Endometrial microvascular endothelial cells (primary cell): ENCODE results near the gene ATG9B. TPM values are rescaled to one million over a fixed set of nuclear protein-coding genes. Genes with fewer than 3 reads are reported as not detected.

Experiments
- in situ Hi-C: cut with HindIII; loops from 2 replicates; pipeline ENCODE4 v1.10.0; 2017; ENCODE audit warnings: low sequenced_read_pairs, low pct_unique_long_range_greater_than_20kb; ENCODE audit errors: inconsistent ontology term
- total RNA-seq: library from RNA; depleted of rRNA; stranded (reverse); fragments of >200 nt; gene quantifications from one replicate; pipeline ENCODE4 v1.2.3, GENCODE V29; 2015; ENCODE audit errors: inconsistent ontology term

The ATG9B gene
- total RNA-seq, 1 donor from 2014 or later, result not detected

DNA sequence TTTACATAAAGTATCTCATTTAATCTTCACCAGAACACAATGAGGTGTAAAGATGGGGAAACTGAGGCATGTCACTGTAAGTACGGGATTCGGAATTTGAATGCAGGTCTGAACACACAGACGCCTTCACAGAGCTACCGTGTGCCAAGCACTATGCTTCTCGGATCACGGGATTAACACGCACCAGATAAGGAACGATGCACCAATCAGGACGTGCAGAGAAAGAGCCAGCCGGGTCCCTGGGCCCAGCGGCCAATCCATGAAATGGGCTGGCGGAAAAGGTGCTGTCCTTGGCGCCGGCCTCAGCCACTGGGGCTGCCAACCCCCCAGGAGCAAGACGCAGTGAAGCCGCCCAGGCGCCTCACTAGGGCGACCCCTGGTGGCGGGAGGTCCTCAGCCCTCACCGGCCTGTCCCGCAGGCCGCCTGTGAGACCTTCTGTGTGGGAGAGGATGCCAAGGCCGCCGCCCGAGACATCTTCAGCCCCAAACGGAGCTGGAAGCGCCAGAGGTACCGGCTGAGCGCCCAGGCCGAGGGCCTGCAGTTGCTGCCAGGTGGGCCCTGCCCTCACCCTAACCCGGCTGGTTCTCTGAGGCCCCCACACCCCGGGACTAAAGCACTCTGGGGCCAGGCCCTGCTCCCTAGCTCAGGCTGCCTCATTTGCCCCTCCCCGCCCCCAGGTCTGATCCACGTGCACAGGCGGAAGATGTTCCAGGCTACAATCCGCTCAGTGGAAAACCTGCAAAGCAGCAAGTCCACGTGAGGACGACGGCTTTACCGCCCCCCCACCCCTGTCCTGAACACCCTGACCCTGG lies 15.6 kb downstream of the ATG9B start:
- in situ Hi-C loops, result no loop called here

DNA sequence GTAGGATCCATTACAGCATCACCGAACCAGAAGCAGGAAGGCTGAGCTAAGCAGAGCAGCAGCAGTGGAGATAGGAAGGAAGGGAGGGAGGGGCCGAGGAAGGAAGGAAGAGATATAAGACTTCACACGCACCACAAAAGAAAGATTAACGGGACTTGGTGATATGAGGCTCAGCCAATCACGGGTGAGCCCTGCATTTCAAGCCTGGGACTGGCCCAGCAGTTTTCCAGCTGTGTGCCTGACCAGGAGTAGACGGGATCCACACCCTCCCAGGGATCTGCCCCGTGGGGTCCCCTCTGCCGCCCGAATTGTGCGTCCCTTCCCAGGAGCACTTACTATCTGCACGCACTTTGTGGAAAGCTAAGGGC lies 16.2 kb downstream of the ATG9B start:
- in situ Hi-C loops, result no loop called here

DNA sequence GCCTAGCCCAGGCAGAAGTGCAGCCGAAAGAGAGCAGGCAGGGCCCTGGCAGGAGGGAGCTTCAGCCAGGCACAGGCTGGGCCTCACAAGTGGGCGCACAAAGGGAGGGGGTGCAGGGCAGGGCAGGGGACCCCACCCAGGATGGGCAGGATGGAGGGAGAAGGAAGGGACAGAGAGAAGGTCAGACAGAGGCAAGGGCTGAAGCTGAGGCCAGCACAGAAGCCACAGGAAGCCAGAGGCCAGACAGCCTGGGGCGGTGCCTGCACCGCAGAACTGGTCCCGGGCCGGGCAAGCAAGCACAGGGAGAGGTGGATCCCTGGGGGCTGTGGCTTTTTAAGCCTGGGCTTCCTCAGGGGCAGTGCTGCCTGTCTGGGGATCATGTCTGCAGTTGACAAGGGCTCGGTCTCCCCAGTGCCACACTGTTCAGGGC lies 16.8 kb downstream of the ATG9B start:
- in situ Hi-C loops, result no loop called here

DNA sequence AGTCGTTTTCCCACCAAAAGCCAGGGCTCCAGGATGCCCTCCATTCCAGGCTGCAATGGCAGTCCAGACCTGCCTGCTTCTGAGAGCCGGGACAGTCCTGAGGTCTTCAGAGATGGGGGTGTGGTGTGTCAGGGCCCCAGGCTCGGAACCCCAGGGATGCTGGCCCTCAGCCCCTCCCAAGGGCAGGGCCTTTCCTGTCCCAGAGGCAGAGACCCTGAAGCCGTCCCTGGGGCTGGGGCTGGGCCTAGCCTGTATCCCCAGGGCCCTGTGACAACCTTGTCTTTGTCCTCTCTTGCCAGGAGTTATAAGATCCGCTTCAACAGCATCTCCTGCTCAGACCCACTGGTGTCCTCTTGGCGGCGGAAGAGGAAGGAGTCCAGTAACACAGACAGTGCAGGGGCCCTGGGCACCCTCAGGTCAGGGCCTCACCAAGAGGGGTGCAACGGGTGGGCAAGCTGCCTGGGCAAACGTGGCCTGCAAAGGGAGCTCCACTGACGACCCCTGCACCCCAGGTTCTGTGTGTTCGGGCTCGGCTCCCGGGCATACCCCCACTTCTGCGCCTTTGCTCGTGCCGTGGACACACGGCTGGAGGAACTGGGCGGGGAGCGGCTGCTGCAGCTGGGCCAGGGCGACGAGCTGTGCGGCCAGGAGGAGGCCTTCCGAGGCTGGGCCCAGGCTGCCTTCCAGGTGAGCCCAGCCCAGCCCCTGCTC lies 17.5 kb downstream of the ATG9B start:
- in situ Hi-C loops, result no loop called here

DNA sequence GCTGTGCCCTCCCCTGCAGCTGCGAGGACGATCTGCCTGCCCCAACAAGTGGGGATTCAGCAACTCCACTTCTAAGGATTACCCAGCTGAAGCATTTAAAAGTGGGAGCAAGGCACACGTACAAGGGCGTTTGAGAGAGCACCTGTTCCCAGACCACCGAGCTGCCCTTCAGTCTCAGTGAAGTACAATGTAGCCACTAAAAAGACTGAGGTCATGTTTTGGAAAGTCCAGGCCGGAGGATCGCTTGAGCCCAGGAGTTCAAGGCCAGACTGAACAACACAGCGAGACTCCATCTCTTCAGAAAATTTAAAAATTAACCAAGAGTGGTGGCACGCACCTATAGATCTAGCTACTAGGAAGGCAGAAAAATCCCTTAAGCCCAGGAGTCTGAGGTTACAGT lies 18.7 kb downstream of the ATG9B start:
- in situ Hi-C loops, result no loop called here

DNA sequence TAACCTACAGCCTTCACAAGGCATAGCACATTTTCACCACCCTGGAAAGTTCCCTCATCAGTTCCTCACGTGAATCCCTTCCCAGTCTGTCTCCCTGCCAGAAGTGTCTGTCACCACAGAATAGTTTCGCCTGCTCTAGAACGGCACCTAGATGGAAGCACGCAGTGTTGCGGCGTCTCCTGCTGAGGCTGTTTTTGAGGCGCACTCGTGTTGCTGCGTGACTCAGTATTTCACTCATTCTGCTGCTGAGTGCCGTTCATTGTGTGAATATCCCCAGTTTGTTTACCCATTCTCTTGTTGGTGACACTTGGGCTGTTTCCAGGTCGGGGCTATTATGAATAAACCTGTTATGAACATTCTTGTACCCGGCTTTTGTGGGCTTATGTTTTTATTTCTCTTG lies 20.7 kb downstream of the ATG9B start:
- in situ Hi-C loops, result no loop called here

DNA sequence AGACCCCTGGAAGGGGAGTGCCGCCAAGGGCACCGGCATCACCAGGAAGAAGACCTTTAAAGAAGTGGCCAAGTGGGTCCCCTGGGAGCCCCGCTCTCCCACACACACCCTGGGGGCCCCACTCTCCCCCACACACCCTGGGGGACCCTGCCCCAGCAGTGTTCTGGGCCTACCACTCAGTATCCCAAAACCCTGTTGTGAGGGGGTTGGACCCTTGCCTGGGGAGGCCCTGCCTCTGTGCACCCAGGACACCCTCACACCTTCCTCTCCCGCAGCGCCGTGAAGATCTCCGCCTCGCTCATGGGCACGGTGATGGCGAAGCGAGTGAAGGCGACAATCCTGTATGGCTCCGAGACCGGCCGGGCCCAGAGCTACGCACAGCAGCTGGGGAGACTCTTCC lies 22.7 kb downstream of the ATG9B start:
- in situ Hi-C loops, result no loop called here

DNA sequence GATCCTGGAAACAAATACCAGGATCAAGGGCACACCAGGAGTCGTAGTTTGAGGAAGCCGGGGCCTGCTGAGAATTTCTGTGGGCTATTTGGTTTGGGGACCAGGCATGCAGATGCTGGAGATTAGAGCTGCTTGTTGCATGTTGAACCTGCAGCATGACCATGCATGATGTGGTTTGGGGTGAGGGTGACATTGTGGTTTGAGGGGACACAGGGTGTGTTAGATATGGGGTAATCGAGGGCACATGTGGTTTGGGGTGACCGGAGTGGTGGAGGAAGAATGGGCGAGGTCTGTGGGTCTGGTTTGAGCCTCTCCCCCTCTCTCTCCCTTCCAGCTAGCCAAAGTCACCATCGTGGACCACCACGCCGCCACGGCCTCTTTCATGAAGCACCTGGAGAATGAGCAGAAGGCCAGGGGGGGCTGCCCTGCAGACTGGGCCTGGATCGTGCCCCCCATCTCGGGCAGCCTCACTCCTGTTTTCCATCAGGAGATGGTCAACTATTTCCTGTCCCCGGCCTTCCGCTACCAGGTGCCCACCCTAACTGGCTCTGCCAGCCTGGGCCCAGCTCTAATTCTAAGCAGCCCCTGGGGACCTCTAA lies 23.3 kb downstream of the ATG9B start:
- in situ Hi-C loops, result no loop called here

DNA sequence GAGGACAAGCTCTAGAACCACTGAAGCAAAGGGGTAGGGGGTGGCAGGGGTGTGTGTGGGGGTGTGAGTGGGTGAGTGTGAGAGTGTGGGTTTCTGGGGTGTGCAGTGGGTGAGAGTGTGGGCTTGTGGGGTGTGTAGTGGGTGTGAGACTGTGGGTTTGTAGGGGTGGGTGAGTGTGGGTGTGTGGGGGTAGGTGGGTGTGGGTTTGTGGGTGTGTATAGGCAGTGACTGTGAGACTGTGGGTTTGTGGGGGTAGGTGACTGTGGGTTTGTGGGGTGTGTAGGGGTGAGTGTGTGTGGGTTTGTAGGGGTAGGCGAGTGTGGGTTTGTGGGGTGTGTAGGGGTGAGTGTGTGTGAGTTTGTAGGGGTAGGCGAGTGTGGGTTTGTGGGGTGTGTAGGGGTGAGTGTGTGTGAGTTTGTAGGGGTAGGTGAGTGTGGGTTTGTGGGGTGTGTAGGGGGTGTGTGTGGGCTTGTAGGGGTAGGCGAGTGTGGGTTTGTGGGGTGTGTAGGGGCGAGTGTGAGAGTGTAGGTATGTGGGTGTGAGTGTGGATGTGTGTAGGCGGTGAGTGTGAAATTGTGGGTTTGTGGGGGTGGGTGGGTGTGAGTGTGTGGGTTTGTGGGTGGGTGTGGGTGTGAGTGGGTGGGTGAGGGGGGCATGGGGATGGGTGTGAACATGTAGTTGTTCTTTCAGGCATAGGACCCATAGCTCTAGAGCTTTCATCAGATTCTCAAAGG lies 24.6 kb downstream of the ATG9B start:
- in situ Hi-C loops, result no loop called here

DNA sequence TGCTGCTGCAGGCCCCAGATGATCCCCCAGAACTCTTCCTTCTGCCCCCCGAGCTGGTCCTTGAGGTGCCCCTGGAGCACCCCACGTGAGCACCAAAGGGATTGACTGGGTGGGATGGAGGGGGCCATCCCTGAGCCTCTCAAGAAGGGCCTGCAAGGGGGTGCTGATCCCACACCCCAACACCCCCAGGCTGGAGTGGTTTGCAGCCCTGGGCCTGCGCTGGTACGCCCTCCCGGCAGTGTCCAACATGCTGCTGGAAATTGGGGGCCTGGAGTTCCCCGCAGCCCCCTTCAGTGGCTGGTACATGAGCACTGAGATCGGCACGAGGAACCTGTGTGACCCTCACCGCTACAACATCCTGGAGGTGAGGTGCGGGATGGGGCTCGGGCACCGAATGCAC lies 25.3 kb downstream of the ATG9B start:
- in situ Hi-C loops, result no loop called here

DNA sequence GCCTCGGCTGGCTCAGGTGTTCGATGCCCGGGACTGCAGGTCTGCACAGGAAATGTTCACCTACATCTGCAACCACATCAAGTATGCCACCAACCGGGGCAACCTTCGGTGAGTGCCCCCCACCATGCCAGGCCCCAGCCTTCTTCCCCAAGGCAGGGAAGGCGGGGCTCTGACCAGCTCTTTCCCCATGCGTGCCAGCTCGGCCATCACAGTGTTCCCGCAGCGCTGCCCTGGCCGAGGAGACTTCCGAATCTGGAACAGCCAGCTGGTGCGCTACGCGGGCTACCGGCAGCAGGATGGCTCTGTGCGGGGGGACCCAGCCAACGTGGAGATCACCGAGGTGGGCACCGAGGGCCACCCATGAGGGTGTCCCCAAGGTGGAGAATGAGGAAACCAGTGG lies 26.0 kb downstream of the ATG9B start:
- in situ Hi-C loops, result no loop called here

DNA sequence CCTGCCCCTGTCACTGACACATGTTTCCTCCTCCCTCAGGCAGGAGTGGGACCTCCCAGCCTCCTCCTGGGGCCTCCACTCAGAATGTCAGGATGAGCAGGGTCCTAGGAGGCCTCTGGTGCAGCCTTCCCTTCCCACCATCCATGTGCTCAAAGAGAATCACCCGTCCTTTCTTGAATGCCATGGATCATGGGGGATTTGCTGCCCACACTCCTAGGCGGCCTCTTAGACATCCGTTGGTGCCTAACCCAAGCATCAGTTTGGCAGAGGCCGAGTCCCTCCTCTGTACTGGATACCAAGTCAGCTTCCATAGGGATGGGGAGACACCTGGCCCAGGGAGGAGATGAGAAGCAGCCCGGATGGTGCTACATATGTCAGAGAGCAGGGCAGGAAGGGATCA lies 26.5 kb downstream of the ATG9B start:
- in situ Hi-C loops, result no loop called here

DNA sequence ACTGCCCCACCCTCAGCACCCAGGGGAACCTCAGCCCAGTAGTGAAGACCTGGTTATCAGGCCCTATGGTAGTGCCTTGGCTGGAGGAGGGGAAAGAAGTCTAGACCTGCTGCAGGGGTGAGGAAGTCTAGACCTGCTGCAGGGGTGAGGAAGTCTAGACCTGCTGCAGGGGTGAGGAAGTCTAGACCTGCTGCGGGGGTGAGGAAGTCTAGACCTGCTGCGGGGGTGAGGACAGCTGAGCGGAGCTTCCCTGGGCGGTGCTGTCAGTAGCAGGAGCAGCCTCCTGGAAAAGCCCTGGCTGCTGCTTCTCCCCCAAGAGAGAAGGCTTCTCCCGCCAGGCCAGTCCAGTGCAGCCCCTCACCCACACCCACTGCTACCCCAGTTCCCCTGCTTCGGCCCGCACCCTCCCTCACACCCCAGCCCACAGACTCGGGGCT lies 27.2 kb downstream of the ATG9B start:
- in situ Hi-C loops, result no loop called here

DNA sequence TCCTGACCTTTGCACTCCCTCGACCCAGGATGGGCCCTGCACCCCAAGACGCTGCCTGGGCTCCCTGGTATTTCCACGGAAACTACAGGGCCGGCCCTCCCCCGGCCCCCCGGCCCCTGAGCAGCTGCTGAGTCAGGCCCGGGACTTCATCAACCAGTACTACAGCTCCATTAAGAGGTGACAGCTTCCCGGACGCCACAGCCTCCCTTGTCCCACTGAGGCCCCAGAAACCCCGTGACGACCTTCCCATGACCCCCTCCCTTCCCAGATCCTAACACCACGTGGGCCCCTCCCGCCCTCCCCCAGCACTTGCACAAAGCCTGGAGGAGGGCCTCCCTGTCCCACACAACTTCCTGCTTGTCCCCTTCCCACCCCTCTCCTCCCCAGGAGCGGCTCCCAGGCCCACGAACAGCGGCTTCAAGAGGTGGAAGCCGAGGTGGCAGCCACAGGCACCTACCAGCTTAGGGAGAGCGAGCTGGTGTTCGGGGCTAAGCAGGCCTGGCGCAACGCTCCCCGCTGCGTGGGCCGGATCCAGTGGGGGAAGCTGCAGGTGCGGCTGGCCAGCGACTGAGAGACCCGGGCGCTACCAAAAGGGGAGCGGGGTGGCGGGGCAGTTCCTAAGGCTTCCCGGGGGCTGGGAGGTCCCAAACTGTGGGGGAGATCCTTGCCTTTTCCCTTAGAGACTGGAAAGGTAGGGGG lies 27.8 kb downstream of the ATG9B start:
- in situ Hi-C loops, result no loop called here

DNA sequence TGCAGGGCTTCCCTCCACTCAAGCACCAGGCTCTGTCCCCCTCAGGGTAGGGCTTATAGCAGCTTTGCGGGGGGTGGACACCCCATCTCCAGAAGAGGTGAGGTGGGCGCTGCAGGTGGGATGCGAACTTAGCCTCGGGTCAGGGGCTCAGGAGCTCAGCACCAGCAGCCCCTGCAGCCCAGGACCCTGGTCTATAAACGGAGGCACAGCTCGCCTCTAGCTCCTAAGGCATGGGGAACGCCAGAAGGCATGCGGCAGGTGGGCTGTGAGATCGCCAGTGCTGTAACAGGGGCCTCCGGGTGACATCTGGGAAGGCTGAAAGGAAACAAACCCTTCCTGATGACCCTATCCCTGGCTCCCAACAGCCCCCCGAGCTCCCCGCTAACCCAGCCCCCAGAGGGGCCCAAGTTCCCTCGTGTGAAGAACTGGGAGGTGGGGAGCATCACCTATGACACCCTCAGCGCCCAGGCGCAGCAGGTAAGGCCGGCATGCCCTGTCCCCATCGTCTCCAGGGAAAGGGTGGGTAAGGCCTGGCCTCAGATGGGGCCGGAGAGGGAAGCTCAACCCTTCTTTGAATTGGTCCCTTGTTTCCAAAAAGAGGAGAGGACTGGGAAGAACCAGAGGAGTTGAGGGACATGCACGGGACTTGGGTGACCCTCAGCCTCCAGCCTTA lies 29.3 kb downstream of the ATG9B start:
- in situ Hi-C loops, result no loop called here

DNA sequence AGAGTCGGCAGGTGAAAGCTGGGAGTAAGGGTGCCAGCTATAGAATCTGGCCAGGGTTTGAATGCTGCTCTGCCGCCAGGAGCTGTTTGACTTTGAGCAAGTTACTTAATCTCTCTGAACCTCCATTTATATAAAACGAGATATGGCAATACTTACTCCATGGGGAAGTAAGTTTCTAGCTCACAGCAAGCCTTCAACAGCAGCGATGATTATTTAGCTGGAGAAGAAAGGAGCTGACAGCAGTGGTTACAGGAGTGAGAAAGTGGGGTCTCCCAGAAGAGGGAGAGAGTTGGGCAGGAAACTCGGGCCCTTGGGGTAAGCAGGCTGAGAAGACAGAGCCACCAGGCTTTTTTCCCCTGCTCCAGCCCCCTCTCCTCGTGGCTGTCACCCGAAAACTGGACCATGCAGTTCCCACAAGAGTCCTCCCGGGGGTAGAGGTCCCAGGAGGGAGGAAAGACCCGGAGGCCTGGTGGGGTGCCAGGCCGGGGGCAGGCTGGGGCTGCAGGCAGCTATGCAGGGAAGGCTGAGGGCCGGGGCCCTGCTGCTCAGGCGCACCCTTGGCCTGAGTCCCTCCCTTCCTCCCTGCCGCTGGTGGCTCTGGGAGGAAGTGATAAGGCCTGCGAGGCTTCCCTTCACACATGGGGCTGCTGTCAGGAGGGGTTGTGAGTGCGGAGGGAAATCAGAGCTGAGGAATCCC lies 30.0 kb downstream of the ATG9B start:
- in situ Hi-C loops, result no loop called here

DNA sequence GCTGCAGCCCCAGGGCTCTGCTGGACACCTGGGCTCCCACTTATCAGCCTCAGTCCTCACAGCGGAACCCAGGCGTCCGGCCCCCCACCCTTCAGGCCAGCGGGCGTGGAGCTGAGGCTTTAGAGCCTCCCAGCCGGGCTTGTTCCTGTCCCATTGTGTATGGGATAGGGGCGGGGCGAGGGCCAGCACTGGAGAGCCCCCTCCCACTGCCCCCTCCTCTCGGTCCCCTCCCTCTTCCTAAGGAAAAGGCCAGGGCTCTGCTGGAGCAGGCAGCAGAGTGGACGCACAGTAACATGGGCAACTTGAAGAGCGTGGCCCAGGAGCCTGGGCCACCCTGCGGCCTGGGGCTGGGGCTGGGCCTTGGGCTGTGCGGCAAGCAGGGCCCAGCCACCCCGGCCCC lies 30.8 kb downstream of the ATG9B start:
- in situ Hi-C loops, result no loop called here

DNA sequence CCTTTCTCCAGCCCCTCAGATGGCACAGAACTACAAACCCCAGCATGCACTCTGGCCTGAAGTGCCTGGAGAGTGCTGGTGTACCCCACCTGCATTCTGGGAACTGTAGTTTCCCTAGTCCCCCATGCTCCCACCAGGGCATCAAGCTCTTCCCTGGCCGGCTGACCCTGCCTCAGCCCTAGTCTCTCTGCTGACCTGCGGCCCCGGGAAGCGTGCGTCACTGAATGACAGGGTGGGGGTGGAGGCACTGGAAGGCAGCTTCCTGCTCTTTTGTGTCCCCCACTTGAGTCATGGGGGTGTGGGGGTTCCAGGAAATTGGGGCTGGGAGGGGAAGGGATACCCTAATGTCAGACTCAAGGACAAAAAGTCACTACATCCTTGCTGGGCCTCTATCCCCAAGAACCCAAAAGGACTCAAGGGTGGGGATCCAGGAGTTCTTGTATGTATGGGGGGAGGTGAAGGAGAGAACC lies 31.4 kb downstream of the ATG9B start:
- in situ Hi-C loops, result no loop called here
